Endodermal cell (in vitro differentiated cells): ENCODE data around the gene TMBIM1. TPM values are rescaled to one million over a fixed set of nuclear protein-coding genes. Genes with fewer than 3 reads are reported as not detected.
A peak's percentile ranks its signal among the peaks of the same experiment; 100 is the strongest.

Experiments
- DNase-seq: peaks from one replicate; pipeline ENCODE4 v3.0.0-alpha.2; 2017
- H3K27ac ChIP-seq: 2 replicates; pipeline ENCODE4 v1.5.1; 2013; ENCODE audit warnings: mild to moderate bottlenecking, low read depth, low read length, moderate library complexity
- H3K27me3 ChIP-seq: 2 replicates; pipeline ENCODE4 v1.6.1; 2013; ENCODE audit warnings: mild to moderate bottlenecking, low read length, moderate library complexity; ENCODE audit not compliant: insufficient read depth, control insufficient read depth, poor library complexity, severe bottlenecking
- H3K36me3 ChIP-seq: 2 replicates; pipeline ENCODE4 v1.7.0; 2013; ENCODE audit warnings: mild to moderate bottlenecking, low read length, moderate library complexity; ENCODE audit not compliant: control insufficient read depth, insufficient read depth
- H3K4me1 ChIP-seq: one replicate; pipeline ENCODE4 v1.7.0; 2013; ENCODE audit warnings: low read length; ENCODE audit not compliant: control insufficient read depth, insufficient read depth
- H3K4me3 ChIP-seq: 2 replicates; pipeline ENCODE4 v1.5.1; 2013; ENCODE audit warnings: mild to moderate bottlenecking, low read length, moderate library complexity
- H3K9ac ChIP-seq: 2 replicates; pipeline ENCODE4 v1.6.1; 2013; ENCODE audit warnings: mild to moderate bottlenecking, low read length, moderate library complexity; ENCODE audit not compliant: poor library complexity, severe bottlenecking; ENCODE audit errors: extremely low read depth
- H3K9me3 ChIP-seq: 2 replicates; pipeline ENCODE4 v1.6.1; 2013; ENCODE audit warnings: mild to moderate bottlenecking, low read length, moderate library complexity; ENCODE audit not compliant: control insufficient read depth
- H3K27ac Mint-ChIP-seq: 2 replicates; pipeline ENCODE4 v1.8.0; 2020; ENCODE audit warnings: mixed read lengths
- H3K27me3 Mint-ChIP-seq: 2 replicates; pipeline ENCODE4 v1.8.0; 2021; ENCODE audit warnings: mild to moderate bottlenecking, mixed read lengths; ENCODE audit not compliant: insufficient read depth
- H3K36me3 Mint-ChIP-seq: 2 replicates; pipeline ENCODE4 v1.8.0; 2020; ENCODE audit warnings: low read depth, mixed read lengths
- H3K4me1 Mint-ChIP-seq: 2 replicates; pipeline ENCODE4 v1.8.0; 2020; ENCODE audit warnings: mixed read lengths
- H3K4me3 Mint-ChIP-seq: 2 replicates; pipeline ENCODE4 v1.8.0; 2020; ENCODE audit warnings: mild to moderate bottlenecking, moderate library complexity, mixed read lengths
- H3K9me3 Mint-ChIP-seq: 2 replicates; pipeline ENCODE4 v1.8.0; 2020; ENCODE audit warnings: mild to moderate bottlenecking, mixed read lengths
- WGBS, 2 experiments: methylation state at CpG; one replicate each; pipeline versions ENCODE4 v1.1.5 to v1.1.7; 2013; ENCODE audit warnings: missing lambda C conversion rate in 2 of 2, mixed read lengths in 1 of 2; ENCODE audit not compliant: insufficient coverage in 1 of 2, insufficient read length in 1 of 2; 5-methylcytosine and 5-hydroxymethylcytosine counted together
- long read RNA-seq, 4 experiments: library from polyadenylated mRNA in 2 of 4; library from RNA in 1 of 4; library from capped mRNA in 1 of 4; stranded (forward) in 3 of 4; unstranded in 1 of 4; transcript quantifications; one replicate each; pipeline ENCODE4 v2.0.0, GENCODE V29; 2020 to 2021; ENCODE audit warnings: inconsistent platforms in 1 of 4
- polyA plus RNA-seq, 2 experiments: library from polyadenylated mRNA; stranded (reverse); fragments of 50-300 nt; gene quantifications; one replicate each; pipeline ENCODE4 v1.2.3, GENCODE V29; 2013
- total RNA-seq, 2 donors: library from RNA; stranded (reverse); fragmentation: NEBNext Ultra II Directional in 1 of 2; extraction: Animal tissue kit (Norgen Biotek cat#: 25700) in 1 of 2; gene quantifications; 2 replicates in 1 of 2; 3 replicates in 1 of 2; pipeline ENCODE4 v1.2.1, GENCODE V29; 2021
- TF ChIP-seq, protein P1 (sequence below): fragments of 200-600 bp; sonication (generic); conservative IDR thresholded peaks from 2 replicates; pipeline ENCODE4 v1.5.0; 2021; ENCODE audit warnings: antibody characterized with exemption, mild to moderate bottlenecking

The TMBIM1 gene, protein sequence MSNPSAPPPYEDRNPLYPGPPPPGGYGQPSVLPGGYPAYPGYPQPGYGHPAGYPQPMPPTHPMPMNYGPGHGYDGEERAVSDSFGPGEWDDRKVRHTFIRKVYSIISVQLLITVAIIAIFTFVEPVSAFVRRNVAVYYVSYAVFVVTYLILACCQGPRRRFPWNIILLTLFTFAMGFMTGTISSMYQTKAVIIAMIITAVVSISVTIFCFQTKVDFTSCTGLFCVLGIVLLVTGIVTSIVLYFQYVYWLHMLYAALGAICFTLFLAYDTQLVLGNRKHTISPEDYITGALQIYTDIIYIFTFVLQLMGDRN
- 10 to 100 TPM; 50.7 to 53.8 TPM for total RNA-seq
- polyA plus RNA-seq (2013, experiment 1 of 2): 22.4 TPM
- 17.2 TPM for polyA plus RNA-seq (2013, experiment 2 of 2)
- long read RNA-seq, experiment 1, transcript TMBIM1-201 (12 exons, 2,371 nt): major isoform, 9 of 29 reads
- long read RNA-seq, experiment 1, partial matches to known transcripts: 13 of 29 reads
- long read RNA-seq, experiment 1, other reads (novel, unspliced or antisense): 6 of 29 reads
- long read RNA-seq, experiment 2, transcript TMBIM1-201 (12 exons, 2,371 nt): major isoform, 97 of 123 reads
- long read RNA-seq, experiment 2, partial matches to known transcripts: 4 of 123 reads
- long read RNA-seq, experiment 2, other reads (novel, unspliced or antisense): 18 of 123 reads
- long read RNA-seq, experiment 3, transcript TMBIM1-201 (12 exons, 2,371 nt): major isoform, 241 of 285 reads
- long read RNA-seq, experiment 3, partial matches to known transcripts: 13 of 285 reads
- long read RNA-seq, experiment 3, other reads (novel, unspliced or antisense): 29 of 285 reads
- long read RNA-seq, experiment 4, transcript TMBIM1-201 (12 exons, 2,371 nt): major isoform, 68 of 80 reads
- long read RNA-seq, experiment 4, partial matches to known transcripts: 8 of 80 reads
- long read RNA-seq, experiment 4, other reads (novel, unspliced or antisense): 2 of 80 reads

DNA sequence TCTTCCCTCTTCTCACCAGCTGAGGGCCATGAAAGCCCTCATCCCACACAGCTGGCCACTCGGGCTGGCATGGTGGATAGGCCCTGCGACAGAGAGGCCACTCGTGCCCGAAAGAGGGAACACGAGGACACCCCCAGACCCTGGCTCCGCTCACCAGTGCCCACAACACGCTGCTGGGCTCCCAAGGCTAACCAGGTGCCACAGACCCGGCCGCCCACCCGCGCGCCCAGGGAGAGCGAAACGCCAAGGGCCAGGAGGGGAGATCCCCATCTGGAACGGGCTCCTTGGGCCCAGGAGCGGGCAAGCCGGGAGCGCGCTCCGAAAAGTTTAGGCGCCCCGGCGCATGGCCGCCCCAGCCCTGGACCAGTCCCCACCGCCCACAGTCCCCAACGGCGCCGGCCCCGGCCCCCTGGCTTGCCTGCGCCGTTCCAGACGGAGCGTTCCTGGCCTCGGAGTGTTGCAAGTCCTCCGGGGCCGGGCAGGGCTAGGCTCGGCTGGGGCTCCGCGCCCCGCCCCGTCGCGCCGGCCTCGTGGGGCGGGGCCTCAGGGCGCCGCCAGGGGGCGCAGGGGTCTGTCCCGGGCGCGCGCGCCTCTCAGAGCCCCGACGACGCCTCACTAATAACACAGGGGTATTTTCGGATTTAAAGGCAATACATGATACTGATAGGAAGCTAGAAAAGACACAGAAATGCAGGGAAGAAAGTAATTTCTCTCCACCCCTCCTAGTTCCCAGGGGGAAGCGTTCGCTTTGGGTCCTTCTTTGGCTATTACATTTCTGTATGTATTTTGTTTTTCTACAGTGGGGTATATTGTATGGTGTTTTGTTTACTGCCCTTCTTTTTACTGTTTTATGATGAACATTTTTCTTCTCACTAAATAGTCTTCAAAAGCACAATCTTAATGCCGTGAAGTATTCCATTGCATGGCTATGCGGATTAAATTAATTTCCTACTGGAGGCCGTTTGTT is at the start of gene TMBIM1:
Gene TMBIM1, minus strand, starts transcription at position 456 of the 967 bp plus-strand sequence. CDS start 10,362 bp downstream, outside the sequence.
- TF ChIP-seq, protein P1, sequence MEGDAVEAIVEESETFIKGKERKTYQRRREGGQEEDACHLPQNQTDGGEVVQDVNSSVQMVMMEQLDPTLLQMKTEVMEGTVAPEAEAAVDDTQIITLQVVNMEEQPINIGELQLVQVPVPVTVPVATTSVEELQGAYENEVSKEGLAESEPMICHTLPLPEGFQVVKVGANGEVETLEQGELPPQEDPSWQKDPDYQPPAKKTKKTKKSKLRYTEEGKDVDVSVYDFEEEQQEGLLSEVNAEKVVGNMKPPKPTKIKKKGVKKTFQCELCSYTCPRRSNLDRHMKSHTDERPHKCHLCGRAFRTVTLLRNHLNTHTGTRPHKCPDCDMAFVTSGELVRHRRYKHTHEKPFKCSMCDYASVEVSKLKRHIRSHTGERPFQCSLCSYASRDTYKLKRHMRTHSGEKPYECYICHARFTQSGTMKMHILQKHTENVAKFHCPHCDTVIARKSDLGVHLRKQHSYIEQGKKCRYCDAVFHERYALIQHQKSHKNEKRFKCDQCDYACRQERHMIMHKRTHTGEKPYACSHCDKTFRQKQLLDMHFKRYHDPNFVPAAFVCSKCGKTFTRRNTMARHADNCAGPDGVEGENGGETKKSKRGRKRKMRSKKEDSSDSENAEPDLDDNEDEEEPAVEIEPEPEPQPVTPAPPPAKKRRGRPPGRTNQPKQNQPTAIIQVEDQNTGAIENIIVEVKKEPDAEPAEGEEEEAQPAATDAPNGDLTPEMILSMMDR: peak; percentile 99
- Mint-ChIP-seq H3K9me3 (no peaks in the 10 kb centered on the region), H3K27ac (peak within 1 kb of the TSS; percentile 55), H3K4me1 (peaks cover 70% of the 10 kb centered on the region), H3K4me3 (peak within 1 kb of the TSS; percentile 67), H3K36me3 (no peaks in the 10 kb centered on the region), H3K27me3 (no peaks in the 10 kb centered on the region)
- Histone ChIP-seq H3K27ac (no peak within 1 kb of the TSS), H3K9me3 (no peaks in the 10 kb centered on the region), H3K4me3 (peak within 1 kb of the TSS; percentile 75), H3K9ac (peak within 1 kb of the TSS; percentile 22), H3K4me1 (peaks cover 23% of the 10 kb centered on the region), H3K27me3 (no peaks in the 10 kb centered on the region), H3K36me3 (no peaks in the 10 kb centered on the region)
- 24 to 56% methylated on average over 21 to 61 of the region's 63 CpGs for WGBS, 2 experiments
- DNase-seq: peak; percentile 92

DNA sequence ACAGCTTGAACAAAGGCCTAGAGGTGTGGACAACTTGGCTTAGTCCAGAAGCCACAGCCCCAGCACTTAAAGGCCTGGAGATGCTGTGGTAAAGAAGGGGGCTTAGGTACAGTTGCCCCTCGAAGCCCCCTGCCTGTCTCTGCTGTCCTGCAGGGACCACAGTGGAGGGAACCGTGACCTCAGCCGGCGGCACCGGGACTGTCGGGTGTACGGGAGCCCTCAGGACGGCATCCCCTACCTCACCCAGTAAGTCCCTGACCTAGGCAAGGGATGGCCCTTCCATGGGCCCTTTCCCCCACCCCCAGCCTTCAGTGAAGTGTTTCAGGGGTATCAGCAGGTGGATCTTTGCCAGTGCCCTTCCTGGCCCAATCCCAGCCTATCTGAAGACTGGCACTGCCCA is 49.1 kb upstream of the TMBIM1 start:
- no peak for DNase-seq
- Histone ChIP-seq H3K4me3 (no peak overlapping the region), H3K27me3 (no peaks in the 10 kb centered on the region), H3K9me3 (no peaks in the 10 kb centered on the region), H3K27ac (no peak overlapping the region), H3K9ac (no peak overlapping the region), H3K36me3 (no peaks in the 10 kb centered on the region), H3K4me1 (no peaks in the 10 kb centered on the region)
- H3K27me3 Mint-ChIP-seq: no peaks in the 10 kb centered on the region
- H3K4me3 Mint-ChIP-seq: no peak overlapping the region
- TF ChIP-seq, protein P1: no peak
- no peaks in the 10 kb centered on the region for H3K9me3 Mint-ChIP-seq
- no peak overlapping the region for H3K27ac Mint-ChIP-seq
- WGBS, 2 experiments: 97 to 98% methylated on average over 7 to 8 of the region's 8 CpGs
- H3K4me1 Mint-ChIP-seq: no peaks in the 10 kb centered on the region
- H3K36me3 Mint-ChIP-seq: peaks cover 2% of the 10 kb centered on the region
